PC-3 (cell line): Measurements from ENCODE around the gene DPP7. TPM values are rescaled to one million over a fixed set of nuclear protein-coding genes. Genes with fewer than 3 reads are reported as not detected.

Experiments
- ATAC-seq: fragments of 200-7000 bp; cut with Tn5 transposase; 2 replicates; pipeline ENCODE4 v1.9.1; 2020; ENCODE audit warnings: mild to moderate bottlenecking, moderate library complexity
- BruUV-seq: library from RNA; stranded (reverse); fragments of 400-500 nt; replicated peaks from 2 replicates; lab custom pipeline; 2021; lab: Mats Ljungman, UMichigan
- CTCF ChIA-PET: fragments of 300-600 bp; sonication (Branson Sonifier 250); formaldehyde crosslinking; loops from one replicate; lab custom pipeline; 2022; ENCODE audit warnings: antibody characterized with exemption; lab: Charles Lee
- POLR2A ChIA-PET: fragments of 300-600 bp; sonication (Branson Sonifier 250); formaldehyde crosslinking; loops from one replicate; lab custom pipeline; 2022; ENCODE audit warnings: antibody characterized with exemption; ENCODE audit not compliant: unreplicated experiment; lab: Charles Lee
- DNase-seq: peaks from one replicate; pipeline ENCODE4 v3.0.0-alpha.2; 2015
- H2AFZ ChIP-seq: fragments of 300-600 bp; sonication (generic); 2 replicates; pipeline ENCODE4 v1.6.0; 2016; ENCODE audit warnings: antibody characterized with exemption, low read length
- H3F3A ChIP-seq: fragments of 300-600 bp; sonication (generic); one replicate; pipeline ENCODE4 v1.6.0; 2017; ENCODE audit warnings: antibody characterized with exemption, low read length, control low read depth, mild to moderate bottlenecking; ENCODE audit not compliant: unreplicated experiment
- H3K27ac ChIP-seq: fragments of 300-600 bp; sonication (generic); 2 replicates; pipeline ENCODE4 v1.5.1; 2016; ENCODE audit warnings: mild to moderate bottlenecking, low read length
- H3K27me3 ChIP-seq: fragments of 300-600 bp; sonication (generic); 2 replicates; pipeline ENCODE4 v1.6.1; 2016; ENCODE audit warnings: low read length, mixed read lengths
- H3K36me3 ChIP-seq: fragments of 300-600 bp; sonication (generic); 2 replicates; pipeline ENCODE4 v1.6.1; 2016; ENCODE audit warnings: low read depth, mixed run types, low read length, mixed read lengths
- H3K4me1 ChIP-seq: fragments of 300-600 bp; sonication (generic); 2 replicates; pipeline ENCODE4 v1.5.1; 2016; ENCODE audit warnings: low read length; ENCODE audit not compliant: insufficient read depth
- H3K4me2 ChIP-seq: fragments of 300-600 bp; sonication (generic); 2 replicates; pipeline ENCODE4 v1.6.0; 2016; ENCODE audit warnings: low read length
- H3K4me3 ChIP-seq: fragments of 300-600 bp; sonication (generic); 2 replicates; pipeline ENCODE4 v1.5.1; 2016; ENCODE audit warnings: mild to moderate bottlenecking, low read length, mixed read lengths
- H3K79me2 ChIP-seq: fragments of 300-600 bp; sonication (generic); 2 replicates; pipeline ENCODE4 v1.6.1; 2017; ENCODE audit warnings: low read length, mixed read lengths
- H3K9ac ChIP-seq: fragments of 300-600 bp; sonication (generic); 2 replicates; pipeline ENCODE4 v1.6.0; 2016; ENCODE audit warnings: mild to moderate bottlenecking, low read length
- H3K9me2 ChIP-seq: fragments of 300-600 bp; sonication (generic); replicated peaks from 2 replicates; pipeline ENCODE4 v1.6.1; 2016; ENCODE audit warnings: mixed run types, low read length, mixed read lengths
- H3K9me3 ChIP-seq: fragments of 300-600 bp; sonication (generic); 2 replicates; pipeline ENCODE4 v1.6.1; 2016; ENCODE audit warnings: low read length, mixed read lengths
- H4K20me1 ChIP-seq: fragments of 300-600 bp; sonication (generic); 2 replicates; pipeline ENCODE4 v1.6.1; 2016; ENCODE audit warnings: low read length, mixed read lengths
- CTCF ChIP-seq: fragments of 300-600 bp; sonication (generic); conservative IDR thresholded peaks from 2 replicates; pipeline ENCODE4 v1.5.1; 2017; ENCODE audit warnings: antibody characterized with exemption, low read depth, mild to moderate bottlenecking, low read length
- EZH2 ChIP-seq: fragments of 300-600 bp; sonication (generic); IDR thresholded peaks from one replicate; pipeline ENCODE4 v1.6.1; 2017; ENCODE audit warnings: antibody characterized with exemption, mild to moderate bottlenecking, low read length; ENCODE audit not compliant: unreplicated experiment
- EZH2phosphoT487 ChIP-seq: fragments of 300-600 bp; sonication (generic); IDR thresholded peaks from 2 replicates; pipeline ENCODE4 v1.6.1; 2018; ENCODE audit warnings: mild to moderate bottlenecking, antibody characterized with exemption, low read length, borderline replicate concordance
- intact Hi-C: fragments of 100-400 bp; cut with micrococcal nuclease; formaldehyde crosslinking; loops from 2 replicates; pipeline ENCODE4 v1.9.0; 2023
- total RNA-seq: library from RNA; depleted of rRNA; stranded (reverse); fragments of >200 nt; gene quantifications from 2 replicates; pipeline ENCODE4 v1.2.3, GENCODE V29; 2014

The DPP7 gene
- total RNA-seq, 1 experiment from 2014 or later, result 103 TPM

GRCh38 chr9:137095664-137096517 is 18.6 kb downstream of the DPP7 start:
- Histone ChIP-seq H3K4me2 (no peak overlapping the region), H3K4me1 (no peaks in the 10 kb centered on the region), H3K9me3 (no peaks in the 10 kb centered on the region), H3K79me2 (no peaks in the 10 kb centered on the region), H3F3A (no peaks in the 10 kb centered on the region), H3K4me3 (no peak overlapping the region), H4K20me1 (no peaks in the 10 kb centered on the region), H3K27ac (no peak overlapping the region), H2AFZ (no peak overlapping the region), H3K27me3 (no peaks in the 10 kb centered on the region), H3K9ac (no peak overlapping the region), H3K36me3 (peaks cover 3% of the 10 kb centered on the region), H3K9me2 (no peaks in the 10 kb centered on the region)
- TF ChIP-seq CTCF (0 out of 2 replicates have a peak, but pooled peaks have one; percentile 28), EZH2phosphoT487 (no peak), EZH2 (no peak)
- intact Hi-C loops, result no loop called here
- no TSS peak for BruUV-seq
- CTCF ChIA-PET, result no interaction called here
- POLR2A ChIA-PET, result no interaction called here
- DNase-seq (no peak), ATAC-seq (no peak)

GRCh38 chr9:137089232-137089947 is 25.1 kb downstream of the DPP7 start:
- H4K20me1 ChIP-seq, result no peaks in the 10 kb centered on the region
- TF ChIP-seq EZH2, result no peak
- no peak for TF ChIP-seq EZH2phosphoT487
- no peak for TF ChIP-seq CTCF
- DNase-seq (no peak), ATAC-seq (no peak)
- H3K27ac ChIP-seq, result no peak overlapping the region
- ChIA-PET CTCF (no interaction called here), POLR2A (no interaction called here)
- peaks cover 22% of the 10 kb centered on the region for H3K4me1 ChIP-seq
- H3F3A ChIP-seq, result no peaks in the 10 kb centered on the region
- no peak overlapping the region for H2AFZ ChIP-seq
- peaks cover 32% of the 10 kb centered on the region for H3K79me2 ChIP-seq
- H3K4me2 ChIP-seq, result no peak overlapping the region
- intact Hi-C loops, result no loop called here
- no peaks in the 10 kb centered on the region for H3K36me3 ChIP-seq
- H3K27me3 ChIP-seq, result no peaks in the 10 kb centered on the region
- no peaks in the 10 kb centered on the region for H3K9me2 ChIP-seq
- H3K9ac ChIP-seq, result no peak overlapping the region
- BruUV-seq, result no TSS peak
- H3K9me3 ChIP-seq, result no peaks in the 10 kb centered on the region
- no peak overlapping the region for H3K4me3 ChIP-seq

- Histone ChIP-seq H3K4me1 (peaks cover 31% of the 10 kb centered on the region), H3K4me3 (peak overlapping the region; percentile 79), H3K79me2 (peaks cover 32% of the 10 kb centered on the region), H3K27ac (no peak overlapping the region), H4K20me1 (no peaks in the 10 kb centered on the region), H2AFZ (no peak overlapping the region), H3K27me3 (no peaks in the 10 kb centered on the region), H3F3A (no peaks in the 10 kb centered on the region), H3K9me2 (no peaks in the 10 kb centered on the region), H3K4me2 (peak overlapping the region; percentile 93), H3K9me3 (no peaks in the 10 kb centered on the region), H3K9ac (no peak overlapping the region), H3K36me3 (no peaks in the 10 kb centered on the region)
- CTCF ChIA-PET, result no interaction called here
- POLR2A ChIA-PET, result no interaction called here
- DNase-seq (no peak), ATAC-seq (no peak)
- intact Hi-C loops, result no loop called here
- TF ChIP-seq CTCF (no peak), EZH2phosphoT487 (no peak)
- BruUV-seq, result TSS peak; percentile 32
These were observed 26.4 kb downstream of the DPP7 start for GRCh38 chr9:137088121-137088520.
